SK-N-SH treated with all-trans-retinoic acid at 6 μM for 48 hours (cell line): Measurements from ENCODE around the gene PCYT1B.

Source experiments
- CREB5 ChIP-seq: fragments of 250-450 bp; sonication (Bioruptor Pico); IDR thresholded peaks from 2 replicates; pipeline ENCODE4 v1.5.1; 2020; ENCODE audit warnings: low read depth, mild to moderate bottlenecking, moderate library complexity
- CSDC2 ChIP-seq: fragments of 250-450 bp; sonication (Bioruptor Pico); IDR thresholded peaks from 2 replicates; pipeline ENCODE4 v1.5.0; 2020; ENCODE audit warnings: mild to moderate bottlenecking, moderate library complexity
- ESRRG ChIP-seq: fragments of 250-450 bp; sonication (Bioruptor Pico); IDR thresholded peaks from 2 replicates; pipeline ENCODE4 v1.6.1; 2021; ENCODE audit warnings: mild to moderate bottlenecking
- GLIS3 ChIP-seq: fragments of 250-450 bp; sonication (Bioruptor Pico); IDR thresholded peaks from 2 replicates; pipeline ENCODE4 v1.5.0; 2020; ENCODE audit warnings: mild to moderate bottlenecking, moderate library complexity
- OSR1 ChIP-seq: fragments of 250-450 bp; sonication (Bioruptor Pico); IDR thresholded peaks from 2 replicates; pipeline ENCODE4 v1.8.0; 2022; ENCODE audit warnings: moderate library complexity, mild to moderate bottlenecking, inconsistent platforms
- PATZ1 ChIP-seq: fragments of 250-450 bp; sonication (Bioruptor Pico); IDR thresholded peaks from 2 replicates; pipeline ENCODE4 v1.8.0; 2020; ENCODE audit warnings: mild to moderate bottlenecking, moderate library complexity, borderline replicate concordance
- POU6F1 ChIP-seq: fragments of 250-450 bp; sonication (Bioruptor Pico); IDR thresholded peaks from 2 replicates; pipeline ENCODE4 v1.8.0; 2021; ENCODE audit warnings: low read depth, mild to moderate bottlenecking, moderate library complexity, borderline replicate concordance
- PPARA ChIP-seq: fragments of 250-450 bp; sonication (Bioruptor Pico); IDR thresholded peaks from 2 replicates; pipeline ENCODE4 v1.5.0; 2020; ENCODE audit warnings: mild to moderate bottlenecking, borderline replicate concordance
- RARB ChIP-seq: fragments of 250-450 bp; sonication (Bioruptor Pico); IDR thresholded peaks from 2 replicates; pipeline ENCODE4 v1.8.0; 2021; ENCODE audit warnings: mild to moderate bottlenecking, moderate library complexity
- ZFP30 ChIP-seq: fragments of 450-650 bp; formaldehyde crosslinking; IDR thresholded peaks from 2 replicates; pipeline ENCODE4 v1.5.0; 2022; ENCODE audit warnings: mild to moderate bottlenecking, moderate library complexity
- ZNF565 ChIP-seq: fragments of 450-650 bp; formaldehyde crosslinking; conservative IDR thresholded peaks from 2 replicates; pipeline ENCODE4 v1.5.0; 2020; ENCODE audit warnings: low read depth, mild to moderate bottlenecking, moderate library complexity
- ZNF70 ChIP-seq: fragments of 450-650 bp; formaldehyde crosslinking; IDR thresholded peaks from 2 replicates; pipeline ENCODE4 v1.5.0; 2020; ENCODE audit warnings: mild to moderate bottlenecking, moderate library complexity
- ZNF8 ChIP-seq: fragments of 450-650 bp; formaldehyde crosslinking; IDR thresholded peaks from 2 replicates; pipeline ENCODE4 v1.5.0; 2020; ENCODE audit warnings: mild to moderate bottlenecking, moderate library complexity

- TF ChIP-seq RARB (CRISPR knock-in tag) (no peak), CSDC2 (no peak), ZFP30 (CRISPR knock-in tag) (no peak), GLIS3 (CRISPR knock-in tag) (no peak), PATZ1 (CRISPR knock-in tag) (no peak), ZNF8 (no peak), POU6F1 (CRISPR knock-in tag) (no peak), ZNF70 (CRISPR knock-in tag) (no peak), CREB5 (no peak), ZNF565 (CRISPR knock-in tag) (no peak), PPARA (CRISPR knock-in tag) (no peak), OSR1 (CRISPR knock-in tag) (no peak), ESRRG (CRISPR knock-in tag) (no peak)
Observed at GRCh38 chrX:24646745-24647182, 383 bp downstream of the PCYT1B start.
